Bronchial smooth muscle cell (primary cell): ENCODE data around the gene SMIM11. TPM values are rescaled to one million over a fixed set of nuclear protein-coding genes. Genes with fewer than 3 reads are reported as not detected.

Source experiments
- total RNA-seq: library from RNA; depleted of rRNA; stranded (reverse); fragments of >200 nt; gene quantifications from 2 replicates; pipeline ENCODE4 v1.2.1, GENCODE V29; 2014

SMIM11 gene, protein sequence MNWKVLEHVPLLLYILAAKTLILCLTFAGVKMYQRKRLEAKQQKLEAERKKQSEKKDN
- total RNA-seq: 14.2 and 15.6 TPM in 2 replicates

DNA sequence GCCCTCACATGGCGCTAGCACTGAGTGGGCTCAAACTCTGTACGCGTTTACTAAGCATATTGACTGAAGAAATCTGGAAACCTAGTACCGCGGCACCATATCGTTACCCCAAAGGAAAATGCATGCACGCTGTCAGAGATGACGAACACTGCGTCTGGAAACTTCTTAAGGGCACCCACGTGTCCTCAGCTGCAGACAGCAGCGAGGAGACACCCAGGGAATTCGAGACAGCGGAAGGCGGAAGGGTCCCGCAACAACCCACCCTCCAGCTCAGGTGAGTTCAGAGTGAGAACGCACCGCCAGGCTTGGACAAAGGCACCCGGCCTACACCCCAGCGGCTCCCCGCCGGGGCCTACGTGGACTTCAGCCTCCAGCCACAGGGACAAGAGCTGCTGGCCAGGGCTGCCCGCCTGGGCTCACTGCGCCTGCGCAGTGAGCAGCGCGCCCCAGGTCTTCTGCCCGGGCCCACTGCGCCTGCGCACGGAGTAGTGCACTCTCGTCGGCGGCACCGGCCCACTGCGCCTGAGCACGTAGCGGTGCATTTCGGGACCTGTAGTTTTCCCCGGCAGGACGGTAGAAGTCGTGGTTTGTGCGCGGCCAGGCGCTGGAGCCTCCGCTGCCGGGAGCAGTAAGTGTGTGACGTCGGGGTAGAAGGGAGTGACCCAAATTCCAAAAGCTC, at the start of gene SMIM11:
Gene SMIM11 (plus strand): TSS at position 568 of the 679 bp plus-strand sequence. CDS start 3,998 bp downstream, outside the sequence.

DNA sequence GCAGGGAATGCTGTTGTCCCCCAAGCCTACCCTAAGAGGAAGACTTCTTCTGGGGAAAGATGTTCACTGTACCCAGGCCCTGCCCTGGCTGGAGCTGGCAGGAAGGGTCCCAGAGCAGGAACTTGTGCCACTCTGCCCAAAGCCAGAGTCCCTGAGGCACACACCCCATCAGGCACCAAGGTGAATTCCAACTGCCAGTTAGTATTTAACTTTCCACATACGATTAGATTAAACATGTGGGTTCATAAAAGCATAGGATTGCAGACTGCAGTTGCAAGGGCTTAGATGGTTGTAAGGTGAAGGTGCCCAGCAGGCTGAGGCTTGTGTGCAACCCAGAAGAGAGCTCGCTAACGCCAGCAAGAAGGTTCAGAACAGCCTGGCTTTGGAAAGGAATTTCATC, 11.6 kb upstream of the SMIM11 start, which contains the start of gene KCNE2:
Gene KCNE2 (plus strand): TSS at position 274 of the 400 bp plus-strand sequence. CDS start 6,473 bp downstream, outside the sequence.

DNA sequence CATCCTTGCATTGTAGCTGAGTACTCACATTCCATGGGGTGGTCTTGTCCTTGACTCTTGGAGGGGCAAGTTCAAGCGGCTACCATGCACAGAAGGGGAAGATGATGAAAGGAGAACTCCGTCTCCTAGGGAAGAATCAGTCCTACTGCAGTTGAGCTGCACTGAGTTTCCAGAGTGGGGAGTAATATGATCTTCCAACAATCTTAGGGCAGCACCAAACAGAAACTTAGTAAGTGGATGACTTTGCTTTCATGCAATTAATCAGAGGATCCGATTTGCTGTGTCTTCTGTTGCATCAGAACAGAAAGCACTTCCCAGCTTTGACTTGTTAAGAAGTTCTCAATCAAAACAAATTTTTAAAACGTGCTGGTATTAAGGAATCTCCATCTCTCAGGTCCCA, 48.5 kb downstream of the SMIM11 start, which contains the start of gene SMIM34:
Gene SMIM34 (minus strand): TSS at position 147 of the 400 bp plus-strand sequence. CDS start 112 bp downstream, at position 35.

Other genes with a start within 250 kb of the SMIM11 start
- gene KCNE2, start 11.5 kb upstream of the SMIM11 start, total RNA-seq: 0.16 TPM in 1 of 2 replicates, not detected in the other
- not detected in 2 replicates for gene SMIM34, start 48.4 kb downstream of the SMIM11 start, total RNA-seq
- gene KCNE1, start 136.7 kb downstream of the SMIM11 start, total RNA-seq: 0.16 and 0.17 TPM in 2 replicates
- 33.4 and 46.7 TPM in 2 replicates for gene RCAN1, start 239.6 kb downstream of the SMIM11 start, total RNA-seq